Lower leg skin (tissue), 3 donors: ENCODE data around the gene CRYGD.

ENCODE experiments used
- POLR2A ChIP-seq, 2 donors: fragments of 450-650 bp; IDR thresholded peaks; one replicate each; pipeline ENCODE4 v1.6.1; 2016 to 2017; ENCODE audit warnings: antibody characterized with exemption in 2 of 2, mild to moderate bottlenecking in 1 of 2, moderate library complexity in 1 of 2
- TF ChIP-seq, protein P1 (sequence below), 3 donors: fragments of 450-650 bp; IDR thresholded peaks; one replicate each; pipeline ENCODE4 v1.5.1; 2016; ENCODE audit warnings: antibody characterized with exemption in 3 of 3, mild to moderate bottlenecking in 3 of 3, moderate library complexity in 2 of 3

DNA sequence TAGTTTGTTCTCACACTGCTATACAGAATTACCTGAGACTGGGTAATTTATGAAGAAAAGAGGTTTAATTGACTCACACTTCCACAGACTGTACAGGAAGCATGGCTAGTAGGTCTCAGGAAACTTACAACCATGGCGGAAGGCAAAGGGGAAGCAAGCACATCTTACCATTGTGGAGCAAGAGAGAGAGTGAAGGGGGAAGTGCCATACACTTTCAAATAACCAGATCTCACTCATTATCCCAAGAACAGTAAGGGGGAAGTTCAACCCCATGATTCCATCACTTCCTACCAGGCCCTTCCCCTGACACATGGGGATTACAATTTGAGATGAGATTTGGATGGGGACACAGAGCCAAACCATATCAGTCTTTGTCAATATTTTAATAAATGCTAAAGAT lies 26.6 kb upstream of the CRYGD start:
- TF ChIP-seq, protein P1, sequence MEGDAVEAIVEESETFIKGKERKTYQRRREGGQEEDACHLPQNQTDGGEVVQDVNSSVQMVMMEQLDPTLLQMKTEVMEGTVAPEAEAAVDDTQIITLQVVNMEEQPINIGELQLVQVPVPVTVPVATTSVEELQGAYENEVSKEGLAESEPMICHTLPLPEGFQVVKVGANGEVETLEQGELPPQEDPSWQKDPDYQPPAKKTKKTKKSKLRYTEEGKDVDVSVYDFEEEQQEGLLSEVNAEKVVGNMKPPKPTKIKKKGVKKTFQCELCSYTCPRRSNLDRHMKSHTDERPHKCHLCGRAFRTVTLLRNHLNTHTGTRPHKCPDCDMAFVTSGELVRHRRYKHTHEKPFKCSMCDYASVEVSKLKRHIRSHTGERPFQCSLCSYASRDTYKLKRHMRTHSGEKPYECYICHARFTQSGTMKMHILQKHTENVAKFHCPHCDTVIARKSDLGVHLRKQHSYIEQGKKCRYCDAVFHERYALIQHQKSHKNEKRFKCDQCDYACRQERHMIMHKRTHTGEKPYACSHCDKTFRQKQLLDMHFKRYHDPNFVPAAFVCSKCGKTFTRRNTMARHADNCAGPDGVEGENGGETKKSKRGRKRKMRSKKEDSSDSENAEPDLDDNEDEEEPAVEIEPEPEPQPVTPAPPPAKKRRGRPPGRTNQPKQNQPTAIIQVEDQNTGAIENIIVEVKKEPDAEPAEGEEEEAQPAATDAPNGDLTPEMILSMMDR (IDR thresholded peaks at IDR 0.05): no peak
- TF ChIP-seq POLR2A (IDR thresholded peaks at IDR 0.05): no peak
